Renal cortical epithelial cell (primary cell): ENCODE results near the gene KCNK5. TPM values are rescaled to one million over a fixed set of nuclear protein-coding genes. Genes with fewer than 3 reads are reported as not detected.

ENCODE experiments used
- DNase-seq: peaks from one replicate; pipeline ENCODE4 v3.0.0-alpha.2; 2011; ENCODE audit warnings: low read depth
- total RNA-seq: library from RNA; depleted of rRNA; stranded (reverse); fragments of >200 nt; gene quantifications from 2 replicates; pipeline ENCODE4 v1.2.3, GENCODE V29; 2014

Gene KCNK5
- total RNA-seq, 1 donor from 2014 or later: 2.9 TPM

- DNase-seq: no peak
Observed at GRCh38 chr6:39240155-39240757, 11.0 kb upstream of the KCNK5 start.

- DNase-seq: no peak
Observed at GRCh38 chr6:39239527-39240154, 10.4 kb upstream of the KCNK5 start.

GRCh38 chr6:39236742-39237141 lies 7.5 kb upstream of the KCNK5 start:
- no peak for DNase-seq

GRCh38 chr6:39233333-39233732 lies 4.1 kb upstream of the KCNK5 start:
- no peak for DNase-seq

- DNase-seq: no peak
Observed at GRCh38 chr6:39231521-39232243, 2.4 kb upstream of the KCNK5 start.

- no peak for DNase-seq
Observed at GRCh38 chr6:39230654-39231035, 1.4 kb upstream of the KCNK5 start.

GRCh38 chr6:39228111-39228971 lies 934 bp downstream of the KCNK5 start:
- DNase-seq: no peak

- DNase-seq: no peak
Observed at GRCh38 chr6:39227476-39227875, 1.8 kb downstream of the KCNK5 start.

GRCh38 chr6:39226639-39227329 lies 2.5 kb downstream of the KCNK5 start:
- no peak for DNase-seq

GRCh38 chr6:39225946-39226437 lies 3.3 kb downstream of the KCNK5 start:
- no peak for DNase-seq

GRCh38 chr6:39225543-39225942 lies 3.7 kb downstream of the KCNK5 start:
- no peak for DNase-seq

GRCh38 chr6:39224523-39225182 lies 4.6 kb downstream of the KCNK5 start:
- no peak for DNase-seq

GRCh38 chr6:39224011-39224410 lies 5.3 kb downstream of the KCNK5 start:
- DNase-seq: no peak

- DNase-seq: no peak
Observed at GRCh38 chr6:39223555-39223954, 5.7 kb downstream of the KCNK5 start.

- no peak for DNase-seq
Observed at GRCh38 chr6:39223061-39223460, 6.2 kb downstream of the KCNK5 start.

- no peak for DNase-seq
Observed at GRCh38 chr6:39221779-39222641, 7.3 kb downstream of the KCNK5 start.

- DNase-seq: no peak
Observed at GRCh38 chr6:39221115-39221514, 8.2 kb downstream of the KCNK5 start.

- DNase-seq: no peak
Observed at GRCh38 chr6:39218868-39219567, 10.3 kb downstream of the KCNK5 start.

GRCh38 chr6:39217177-39217864 lies 12.0 kb downstream of the KCNK5 start:
- DNase-seq: peak; percentile 51
